OCI-LY7 (cell line): Measurements from ENCODE around the gene KCNK6. TPM values are rescaled to one million over a fixed set of nuclear protein-coding genes. Genes with fewer than 3 reads are reported as not detected.

Experiments
- BruUV-seq: library from RNA; stranded (reverse); fragments of 400-500 nt; replicated peaks from 2 replicates; lab custom pipeline; 2021; lab: Mats Ljungman, UMichigan
- CTCF ChIA-PET: fragments of 300-600 bp; sonication (Branson Sonifier 250); formaldehyde crosslinking; loops from one replicate; lab custom pipeline; 2022; ENCODE audit warnings: antibody characterized with exemption; ENCODE audit not compliant: unreplicated experiment; lab: Charles Lee
- POLR2A ChIA-PET: fragments of 300-600 bp; sonication (Branson Sonifier 250); formaldehyde crosslinking; loops from one replicate; lab custom pipeline; 2022; ENCODE audit warnings: antibody characterized with exemption; lab: Charles Lee
- DNase-seq: peaks from one replicate; pipeline ENCODE4 v3.0.0-alpha.2; 2015; ENCODE audit warnings: low spot score
- H2AFZ ChIP-seq: fragments of 200-600 bp; sonication (generic), shearing (Covaris generic); 2 replicates; pipeline ENCODE4 v1.6.1; 2014; ENCODE audit warnings: mild to moderate bottlenecking, antibody characterized with exemption, low read length, moderate library complexity
- H3K27ac ChIP-seq: fragments of 200-600 bp; sonication (generic); 2 replicates; pipeline ENCODE4 v1.5.1; 2014; ENCODE audit warnings: mixed run types, low read depth, mild to moderate bottlenecking, moderate library complexity, low read length, inconsistent platforms; ENCODE audit not compliant: poor library complexity, severe bottlenecking
- H3K36me3 ChIP-seq: fragments of 200-600 bp; sonication (generic); 2 replicates; pipeline ENCODE4 v1.6.1; 2014; ENCODE audit warnings: mild to moderate bottlenecking, antibody characterized with exemption, low read length, moderate library complexity, mixed read lengths; ENCODE audit not compliant: insufficient read depth
- H3K4me1 ChIP-seq: fragments of 200-600 bp; sonication (generic); 2 replicates; pipeline ENCODE4 v1.5.1; 2014; ENCODE audit warnings: mild to moderate bottlenecking, low read length; ENCODE audit not compliant: insufficient read depth, poor library complexity, severe bottlenecking
- H3K4me2 ChIP-seq: fragments of 200-600 bp; sonication (generic); 2 replicates; pipeline ENCODE4 v1.6.1; 2014; ENCODE audit warnings: mild to moderate bottlenecking, low read length
- H3K4me3 ChIP-seq: fragments of 200-600 bp; sonication (generic); 2 replicates; pipeline ENCODE4 v1.5.1; 2014; ENCODE audit warnings: mild to moderate bottlenecking, low read depth, low read length; ENCODE audit not compliant: poor library complexity, severe bottlenecking
- H3K79me2 ChIP-seq: fragments of 200-600 bp; sonication (generic); 2 replicates; pipeline ENCODE4 v1.6.1; 2016; ENCODE audit warnings: low read depth, mild to moderate bottlenecking, low read length, moderate library complexity, mixed read lengths; ENCODE audit not compliant: insufficient read depth
- H3K9me2 ChIP-seq: fragments of 200-600 bp; sonication (generic); 2 replicates; pipeline ENCODE4 v1.6.1; 2016; ENCODE audit warnings: mild to moderate bottlenecking, low read length, mixed read lengths; ENCODE audit not compliant: insufficient read depth
- H3K9me3 ChIP-seq: fragments of 200-600 bp; sonication (generic); 2 replicates; pipeline ENCODE4 v1.6.1; 2014; ENCODE audit warnings: mild to moderate bottlenecking, mixed run types, low read length, mixed read lengths
- H4K20me1 ChIP-seq: fragments of 200-600 bp; sonication (generic); 2 replicates; pipeline ENCODE4 v1.6.1; 2014; ENCODE audit warnings: mild to moderate bottlenecking, antibody characterized with exemption, low read length, moderate library complexity, mixed read lengths; ENCODE audit not compliant: insufficient read depth
- CTCF ChIP-seq: fragments of 200-600 bp; sonication (generic); conservative IDR thresholded peaks from 2 replicates; pipeline ENCODE4 v1.5.1; 2014; ENCODE audit warnings: mild to moderate bottlenecking, antibody characterized with exemption, low read length, moderate library complexity, mixed read lengths
- EZH2phosphoT487 ChIP-seq: fragments of 200-600 bp; sonication (generic); IDR thresholded peaks from 2 replicates; pipeline ENCODE4 v1.6.1; 2018; ENCODE audit warnings: low read depth, borderline replicate concordance, mild to moderate bottlenecking, mixed run types, antibody characterized with exemption, low read length, moderate library complexity, mixed read lengths
- intact Hi-C: fragments of 100-400 bp; cut with micrococcal nuclease; formaldehyde crosslinking; loops from one replicate; pipeline ENCODE4 v1.10.0; 2022; ENCODE audit not compliant: unreplicated experiment
- total RNA-seq, 2 experiments: library from RNA; depleted of rRNA in 1 of 2; stranded (reverse); fragments of >200 nt in 1 of 2; shearing (Covaris generic) in 1 of 2; gene quantifications; 2 replicates each; pipeline ENCODE4 v1.2.3, GENCODE V29; 2014 to 2022

Gene KCNK6
- total RNA-seq, 2 experiments from 2014 or later, result 1.7 to 6.9 TPM

- POLR2A ChIA-PET, result no interaction called here
- no peak for TF ChIP-seq CTCF
- no peak for TF ChIP-seq EZH2phosphoT487
- no peak overlapping the region for H3K27ac ChIP-seq
- intact Hi-C loops, result no loop called here
- no peaks in the 10 kb centered on the region for H4K20me1 ChIP-seq
- no peak overlapping the region for H3K4me3 ChIP-seq
- no peaks in the 10 kb centered on the region for H3K9me2 ChIP-seq
- no TSS peak for BruUV-seq
- no peak overlapping the region for H2AFZ ChIP-seq
- CTCF ChIA-PET, result no interaction called here
- no peaks in the 10 kb centered on the region for H3K9me3 ChIP-seq
- H3K79me2 ChIP-seq, result no peaks in the 10 kb centered on the region
- no peak for DNase-seq
- H3K4me2 ChIP-seq, result no peak overlapping the region
- no peaks in the 10 kb centered on the region for H3K36me3 ChIP-seq
- peaks cover 19% of the 10 kb centered on the region for H3K4me1 ChIP-seq
Measured at GRCh38 chr19:38280030-38280921, 39.4 kb upstream of the KCNK6 start.

GRCh38 chr19:38281811-38282566 is 37.7 kb upstream of the KCNK6 start:
- no peak overlapping the region for H3K4me3 ChIP-seq
- intact Hi-C loops, result no loop called here
- TF ChIP-seq EZH2phosphoT487 (no peak), CTCF (no peak)
- no peak overlapping the region for H3K4me2 ChIP-seq
- no peaks in the 10 kb centered on the region for H3K36me3 ChIP-seq
- no peak for DNase-seq
- H3K79me2 ChIP-seq, result no peaks in the 10 kb centered on the region
- no peaks in the 10 kb centered on the region for H4K20me1 ChIP-seq
- H3K4me1 ChIP-seq, result peaks cover 20% of the 10 kb centered on the region
- no peak overlapping the region for H3K27ac ChIP-seq
- H2AFZ ChIP-seq, result no peak overlapping the region
- no peaks in the 10 kb centered on the region for H3K9me2 ChIP-seq
- ChIA-PET POLR2A (interaction anchor here (1.2 kb wide), 1 partner anchor 14 kb away, joined by 3 read pairs; no protein-coding TSS in a partner anchor), CTCF (no interaction called here)
- BruUV-seq, result no TSS peak
- no peaks in the 10 kb centered on the region for H3K9me3 ChIP-seq
